HepG2 (cell line): ENCODE data around the gene ONECUT2. TPM values are rescaled to one million over a fixed set of nuclear protein-coding genes. Genes with fewer than 3 reads are reported as not detected.

ENCODE experiments used
- AHR ChIP-seq: IDR thresholded peaks from 2 replicates; pipeline ENCODE4 v1.6.1; 2018; ENCODE audit warnings: missing genetic modification reagents, missing compliant biosample characterization
- CENPT ChIP-seq: sonication (generic); formaldehyde crosslinking; IDR thresholded peaks from 2 replicates; pipeline ENCODE4 v1.8.0; 2022; ENCODE audit warnings: low read depth, mild to moderate bottlenecking, moderate library complexity, missing genetic modification reagents
- HCFC1 ChIP-seq: fragments of 150-350 bp; IDR thresholded peaks from 2 replicates; pipeline ENCODE4 v1.6.1; 2014; ENCODE audit warnings: low read depth, low read length
- HMG20A ChIP-seq: IDR thresholded peaks from 2 replicates; pipeline ENCODE4 v1.6.1; 2016; ENCODE audit warnings: borderline replicate concordance
- HNRNPL ChIP-seq: fragments of 200-400 bp; formaldehyde crosslinking; IDR thresholded peaks from 2 replicates; pipeline ENCODE4 v1.6.1; 2017; ENCODE audit warnings: mild to moderate bottlenecking, low read depth, low read length
- HOXA7 ChIP-seq: sonication (generic); formaldehyde crosslinking; IDR thresholded peaks from 2 replicates; pipeline ENCODE4 v1.8.1; 2022; ENCODE audit warnings: mild to moderate bottlenecking, missing genetic modification reagents, moderate library complexity
- MED1 ChIP-seq: sonication (generic); formaldehyde crosslinking; IDR thresholded peaks from 2 replicates; pipeline ENCODE4 v1.4.0; 2020; ENCODE audit warnings: missing genetic modification reagents
- SMAD3 ChIP-seq: sonication (generic); formaldehyde crosslinking; IDR thresholded peaks from 2 replicates; pipeline ENCODE4 v1.4.0; 2020; ENCODE audit warnings: missing genetic modification reagents
- TBP ChIP-seq: sonication (generic); formaldehyde crosslinking; IDR thresholded peaks from 2 replicates; pipeline ENCODE4 v1.5.0; 2020; ENCODE audit warnings: missing genetic modification reagents
- TBX3 ChIP-seq: fragments of 450-650 bp; IDR thresholded peaks from 2 replicates; pipeline ENCODE4 v1.6.1; 2017; ENCODE audit warnings: antibody characterized with exemption, mild to moderate bottlenecking, inconsistent platforms, borderline replicate concordance
- ZFP41 ChIP-seq: sonication (generic); formaldehyde crosslinking; IDR thresholded peaks from 2 replicates; pipeline ENCODE4 v1.4.0; 2020; ENCODE audit warnings: mild to moderate bottlenecking, missing genetic modification reagents, borderline replicate concordance
- ZNF607 ChIP-seq: sonication (generic); formaldehyde crosslinking; IDR thresholded peaks from 2 replicates; pipeline ENCODE4 v1.5.1; 2020; ENCODE audit warnings: missing genetic modification reagents, mild to moderate bottlenecking, borderline replicate concordance
- ZNF720 ChIP-seq: sonication (generic); formaldehyde crosslinking; IDR thresholded peaks from 2 replicates; pipeline ENCODE4 v1.4.0; 2020; ENCODE audit warnings: missing genetic modification reagents
- ZNF761 ChIP-seq: sonication (generic); formaldehyde crosslinking; conservative IDR thresholded peaks from 2 replicates; pipeline ENCODE4 v1.4.0; 2020; ENCODE audit warnings: mild to moderate bottlenecking, missing genetic modification reagents
- ZZZ3 ChIP-seq: sonication (generic); formaldehyde crosslinking; IDR thresholded peaks from 2 replicates; pipeline ENCODE4 v1.4.0; 2020; ENCODE audit warnings: missing genetic modification reagents, mild to moderate bottlenecking, borderline replicate concordance
- polyA plus RNA-seq, 8 experiments: library from polyadenylated mRNA; depleted of rRNA in 3 of 8; stranded (reverse) in 7 of 8; unstranded in 1 of 8; fragments of >200 nt; fragmentation: Illumina TruSeq in 4 of 8; extraction: Trizol in 4 of 8; gene quantifications; 2 replicates each; pipeline versions ENCODE4 v1.2.1 to v1.2.3, GENCODE V29; 2011 to 2016; ENCODE audit warnings: low read depth in 4 of 8, missing spikeins in 1 of 8, mixed read lengths in 1 of 8; ENCODE audit not compliant: insufficient read depth in 1 of 8
- total RNA-seq, 5 experiments: library from RNA; depleted of rRNA; stranded (reverse); fragments of >200 nt; fragmentation: Illumina TruSeq; extraction: Trizol; gene quantifications; 2 replicates each; pipeline ENCODE4 v1.2.3, GENCODE V29; 2016; ENCODE audit warnings: low read depth in 1 of 5
- TF ChIP-seq, protein P1 (sequence below), 2 experiments: IDR thresholded peaks; 2 replicates each; pipeline ENCODE4 v1.6.1; 2011 to 2012; ENCODE audit warnings: low read length in 2 of 2, borderline replicate concordance in 1 of 2, low read depth in 1 of 2, mild to moderate bottlenecking in 1 of 2, moderate library complexity in 1 of 2
- TF ChIP-seq, protein P2 (sequence below): sonication (generic); formaldehyde crosslinking; IDR thresholded peaks from 2 replicates; pipeline ENCODE4 v1.4.0; 2020; ENCODE audit warnings: low read depth, mild to moderate bottlenecking, missing genetic modification reagents
- TF ChIP-seq, protein P3 (sequence below), 2 experiments: sonication (generic) in 1 of 2; formaldehyde crosslinking in 1 of 2; IDR thresholded peaks; 2 replicates each; pipeline versions ENCODE4 v1.4.0 to v1.6.1; 2018 to 2020; ENCODE audit warnings: missing genetic modification reagents in 2 of 2, borderline replicate concordance in 1 of 2, low read depth in 1 of 2, mild to moderate bottlenecking in 1 of 2, missing biosample characterization in 1 of 2
- TF ChIP-seq, protein P4 (sequence below): sonication (generic); formaldehyde crosslinking; IDR thresholded peaks from 2 replicates; pipeline ENCODE4 v1.5.0; 2020; ENCODE audit warnings: missing genetic modification reagents

The ONECUT2 gene
- total and polyA plus RNA-seq, 2 of the 13 experiments (the other 11 are each of a cell fraction or from before 2014, with no cell fraction given): 3.0 to 3.2 TPM

DNA sequence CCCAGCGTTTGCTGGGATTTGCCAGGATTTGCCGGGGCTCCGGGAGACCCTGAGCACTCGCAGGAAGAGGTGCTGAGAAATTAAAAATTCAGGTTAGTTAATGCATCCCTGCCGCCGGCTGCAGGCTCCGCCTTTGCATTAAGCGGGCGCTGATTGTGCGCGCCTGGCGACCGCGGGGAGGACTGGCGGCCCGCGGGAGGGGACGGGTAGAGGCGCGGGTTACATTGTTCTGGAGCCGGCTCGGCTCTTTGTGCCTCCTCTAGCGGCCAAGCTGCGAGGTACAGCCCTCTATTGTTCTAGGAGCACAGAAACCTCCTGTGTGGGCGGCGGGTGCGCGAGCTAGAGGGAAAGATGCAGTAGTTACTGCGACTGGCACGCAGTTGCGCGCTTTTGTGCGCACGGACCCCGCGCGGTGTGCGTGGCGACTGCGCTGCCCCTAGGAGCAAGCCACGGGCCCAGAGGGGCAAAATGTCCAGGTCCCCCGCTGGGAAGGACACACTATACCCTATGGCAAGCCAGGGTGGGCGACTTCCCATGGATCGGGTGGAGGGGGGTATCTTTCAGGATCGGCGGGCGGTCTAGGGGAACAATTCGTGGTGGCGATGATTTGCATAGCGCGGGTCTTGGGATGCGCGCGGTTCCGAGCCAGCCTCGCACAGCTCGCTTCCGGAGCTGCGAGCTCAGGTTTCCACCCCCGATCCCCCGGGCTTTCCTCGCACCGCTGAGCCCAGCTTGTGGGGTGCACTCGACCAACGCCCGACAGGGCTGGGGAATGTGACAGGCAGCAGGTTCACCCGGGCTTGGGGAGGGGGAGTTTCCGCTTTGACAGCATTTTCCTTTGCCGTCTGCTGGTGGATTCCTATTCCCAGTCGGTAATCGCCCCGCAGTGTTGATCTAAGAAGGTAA is 2.8 kb downstream of the ONECUT2 start (continued):
- TF ChIP-seq, protein P1, sequence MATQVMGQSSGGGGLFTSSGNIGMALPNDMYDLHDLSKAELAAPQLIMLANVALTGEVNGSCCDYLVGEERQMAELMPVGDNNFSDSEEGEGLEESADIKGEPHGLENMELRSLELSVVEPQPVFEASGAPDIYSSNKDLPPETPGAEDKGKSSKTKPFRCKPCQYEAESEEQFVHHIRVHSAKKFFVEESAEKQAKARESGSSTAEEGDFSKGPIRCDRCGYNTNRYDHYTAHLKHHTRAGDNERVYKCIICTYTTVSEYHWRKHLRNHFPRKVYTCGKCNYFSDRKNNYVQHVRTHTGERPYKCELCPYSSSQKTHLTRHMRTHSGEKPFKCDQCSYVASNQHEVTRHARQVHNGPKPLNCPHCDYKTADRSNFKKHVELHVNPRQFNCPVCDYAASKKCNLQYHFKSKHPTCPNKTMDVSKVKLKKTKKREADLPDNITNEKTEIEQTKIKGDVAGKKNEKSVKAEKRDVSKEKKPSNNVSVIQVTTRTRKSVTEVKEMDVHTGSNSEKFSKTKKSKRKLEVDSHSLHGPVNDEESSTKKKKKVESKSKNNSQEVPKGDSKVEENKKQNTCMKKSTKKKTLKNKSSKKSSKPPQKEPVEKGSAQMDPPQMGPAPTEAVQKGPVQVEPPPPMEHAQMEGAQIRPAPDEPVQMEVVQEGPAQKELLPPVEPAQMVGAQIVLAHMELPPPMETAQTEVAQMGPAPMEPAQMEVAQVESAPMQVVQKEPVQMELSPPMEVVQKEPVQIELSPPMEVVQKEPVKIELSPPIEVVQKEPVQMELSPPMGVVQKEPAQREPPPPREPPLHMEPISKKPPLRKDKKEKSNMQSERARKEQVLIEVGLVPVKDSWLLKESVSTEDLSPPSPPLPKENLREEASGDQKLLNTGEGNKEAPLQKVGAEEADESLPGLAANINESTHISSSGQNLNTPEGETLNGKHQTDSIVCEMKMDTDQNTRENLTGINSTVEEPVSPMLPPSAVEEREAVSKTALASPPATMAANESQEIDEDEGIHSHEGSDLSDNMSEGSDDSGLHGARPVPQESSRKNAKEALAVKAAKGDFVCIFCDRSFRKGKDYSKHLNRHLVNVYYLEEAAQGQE (IDR thresholded peaks at IDR 0.05; ENCODE audit: borderline replicate concordance in 1 of 2, low read depth in 1 of 2, low read length in 2 of 2): 0 out of 4 replicates have a peak, but pooled peaks of 1 of the 2 experiments have one; percentile 48
- TF ChIP-seq HMG20A (CRISPR knock-in tag) (no peak), ZZZ3 (CRISPR knock-in tag) (no peak), TBX3 (no peak; the same call in 1 of the 2 replicates), MED1 (CRISPR knock-in tag) (peak; percentile 15; the same call in 1 of the 2 replicates), ZNF720 (no peak), HOXA7 (CRISPR knock-in tag) (no peak), ZNF761 (CRISPR knock-in tag) (no peak), CENPT (no peak), ZNF607 (CRISPR knock-in tag) (no peak), HCFC1 (no peak), HNRNPL (no peak), TBP (CRISPR knock-in tag) (no peak), ZFP41 (CRISPR knock-in tag) (no peak), SMAD3 (CRISPR knock-in tag) (no peak), AHR (CRISPR knock-in tag) (no peak)
- TF ChIP-seq, protein P2, sequence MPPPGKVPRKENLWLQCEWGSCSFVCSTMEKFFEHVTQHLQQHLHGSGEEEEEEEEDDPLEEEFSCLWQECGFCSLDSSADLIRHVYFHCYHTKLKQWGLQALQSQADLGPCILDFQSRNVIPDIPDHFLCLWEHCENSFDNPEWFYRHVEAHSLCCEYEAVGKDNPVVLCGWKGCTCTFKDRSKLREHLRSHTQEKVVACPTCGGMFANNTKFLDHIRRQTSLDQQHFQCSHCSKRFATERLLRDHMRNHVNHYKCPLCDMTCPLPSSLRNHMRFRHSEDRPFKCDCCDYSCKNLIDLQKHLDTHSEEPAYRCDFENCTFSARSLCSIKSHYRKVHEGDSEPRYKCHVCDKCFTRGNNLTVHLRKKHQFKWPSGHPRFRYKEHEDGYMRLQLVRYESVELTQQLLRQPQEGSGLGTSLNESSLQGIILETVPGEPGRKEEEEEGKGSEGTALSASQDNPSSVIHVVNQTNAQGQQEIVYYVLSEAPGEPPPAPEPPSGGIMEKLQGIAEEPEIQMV (CRISPR knock-in tag): peak; percentile 43; the same call in 1 of the 2 replicates
- TF ChIP-seq, protein P3, sequence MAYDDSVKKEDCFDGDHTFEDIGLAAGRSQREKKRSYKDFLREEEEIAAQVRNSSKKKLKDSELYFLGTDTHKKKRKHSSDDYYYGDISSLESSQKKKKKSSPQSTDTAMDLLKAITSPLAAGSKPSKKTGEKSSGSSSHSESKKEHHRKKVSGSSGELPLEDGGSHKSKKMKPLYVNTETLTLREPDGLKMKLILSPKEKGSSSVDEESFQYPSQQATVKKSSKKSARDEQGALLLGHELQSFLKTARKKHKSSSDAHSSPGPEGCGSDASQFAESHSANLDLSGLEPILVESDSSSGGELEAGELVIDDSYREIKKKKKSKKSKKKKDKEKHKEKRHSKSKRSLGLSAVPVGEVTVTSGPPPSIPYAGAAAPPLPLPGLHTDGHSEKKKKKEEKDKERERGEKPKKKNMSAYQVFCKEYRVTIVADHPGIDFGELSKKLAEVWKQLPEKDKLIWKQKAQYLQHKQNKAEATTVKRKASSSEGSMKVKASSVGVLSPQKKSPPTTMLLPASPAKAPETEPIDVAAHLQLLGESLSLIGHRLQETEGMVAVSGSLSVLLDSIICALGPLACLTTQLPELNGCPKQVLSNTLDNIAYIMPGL (CRISPR knock-in tag; IDR thresholded peaks at IDR 0.05; ENCODE audit: borderline replicate concordance in 1 of 2, low read depth in 1 of 2): peak; percentile 90 to 93; a peak in 3 of 4 replicates
- TF ChIP-seq, protein P4, sequence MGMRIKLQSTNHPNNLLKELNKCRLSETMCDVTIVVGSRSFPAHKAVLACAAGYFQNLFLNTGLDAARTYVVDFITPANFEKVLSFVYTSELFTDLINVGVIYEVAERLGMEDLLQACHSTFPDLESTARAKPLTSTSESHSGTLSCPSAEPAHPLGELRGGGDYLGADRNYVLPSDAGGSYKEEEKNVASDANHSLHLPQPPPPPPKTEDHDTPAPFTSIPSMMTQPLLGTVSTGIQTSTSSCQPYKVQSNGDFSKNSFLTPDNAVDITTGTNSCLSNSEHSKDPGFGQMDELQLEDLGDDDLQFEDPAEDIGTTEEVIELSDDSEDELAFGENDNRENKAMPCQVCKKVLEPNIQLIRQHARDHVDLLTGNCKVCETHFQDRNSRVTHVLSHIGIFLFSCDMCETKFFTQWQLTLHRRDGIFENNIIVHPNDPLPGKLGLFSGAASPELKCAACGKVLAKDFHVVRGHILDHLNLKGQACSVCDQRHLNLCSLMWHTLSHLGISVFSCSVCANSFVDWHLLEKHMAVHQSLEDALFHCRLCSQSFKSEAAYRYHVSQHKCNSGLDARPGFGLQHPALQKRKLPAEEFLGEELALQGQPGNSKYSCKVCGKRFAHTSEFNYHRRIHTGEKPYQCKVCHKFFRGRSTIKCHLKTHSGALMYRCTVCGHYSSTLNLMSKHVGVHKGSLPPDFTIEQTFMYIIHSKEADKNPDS (CRISPR knock-in tag): no peak
